GM12874 (cell line): Measurements from ENCODE around the gene CBR3.

Experiments
- TF ChIP-seq, protein P1 (sequence below): IDR thresholded peaks from 2 replicates; pipeline ENCODE4 v1.5.1; 2011; ENCODE audit warnings: low read depth, mild to moderate bottlenecking, control low read depth, low read length, moderate library complexity; ENCODE audit not compliant: insufficient read depth

The CBR3 gene

DNA sequence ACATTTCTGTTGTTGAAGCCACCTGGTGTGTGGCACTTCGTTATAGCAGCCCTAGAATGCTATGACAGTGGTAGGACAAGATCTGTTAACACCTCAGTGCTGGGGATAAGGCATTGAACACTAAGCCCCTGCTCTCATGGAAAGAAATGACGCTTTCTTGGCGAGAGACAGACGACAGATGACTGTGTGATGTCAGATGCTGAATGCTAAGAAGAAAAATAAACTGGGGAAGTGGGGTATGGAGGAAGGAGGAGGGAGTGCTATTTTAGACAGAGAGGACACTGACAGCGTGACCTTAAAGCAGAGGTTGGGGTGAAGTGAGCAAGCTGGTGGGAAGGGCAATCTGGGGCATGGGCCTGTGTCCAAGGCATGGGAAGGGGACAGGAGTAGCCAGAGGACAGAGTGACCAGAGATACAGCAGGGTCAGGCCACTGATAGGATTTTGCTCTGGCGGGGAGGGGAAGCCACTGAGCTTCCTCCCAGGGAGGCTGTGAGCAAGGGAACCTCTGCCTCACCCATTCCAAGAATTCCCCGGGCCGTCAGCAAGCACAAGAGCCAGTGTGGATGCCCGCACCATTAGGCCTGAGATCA is 37.0 kb downstream of the CBR3 start:
- TF ChIP-seq, protein P1, sequence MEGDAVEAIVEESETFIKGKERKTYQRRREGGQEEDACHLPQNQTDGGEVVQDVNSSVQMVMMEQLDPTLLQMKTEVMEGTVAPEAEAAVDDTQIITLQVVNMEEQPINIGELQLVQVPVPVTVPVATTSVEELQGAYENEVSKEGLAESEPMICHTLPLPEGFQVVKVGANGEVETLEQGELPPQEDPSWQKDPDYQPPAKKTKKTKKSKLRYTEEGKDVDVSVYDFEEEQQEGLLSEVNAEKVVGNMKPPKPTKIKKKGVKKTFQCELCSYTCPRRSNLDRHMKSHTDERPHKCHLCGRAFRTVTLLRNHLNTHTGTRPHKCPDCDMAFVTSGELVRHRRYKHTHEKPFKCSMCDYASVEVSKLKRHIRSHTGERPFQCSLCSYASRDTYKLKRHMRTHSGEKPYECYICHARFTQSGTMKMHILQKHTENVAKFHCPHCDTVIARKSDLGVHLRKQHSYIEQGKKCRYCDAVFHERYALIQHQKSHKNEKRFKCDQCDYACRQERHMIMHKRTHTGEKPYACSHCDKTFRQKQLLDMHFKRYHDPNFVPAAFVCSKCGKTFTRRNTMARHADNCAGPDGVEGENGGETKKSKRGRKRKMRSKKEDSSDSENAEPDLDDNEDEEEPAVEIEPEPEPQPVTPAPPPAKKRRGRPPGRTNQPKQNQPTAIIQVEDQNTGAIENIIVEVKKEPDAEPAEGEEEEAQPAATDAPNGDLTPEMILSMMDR = no peak

DNA sequence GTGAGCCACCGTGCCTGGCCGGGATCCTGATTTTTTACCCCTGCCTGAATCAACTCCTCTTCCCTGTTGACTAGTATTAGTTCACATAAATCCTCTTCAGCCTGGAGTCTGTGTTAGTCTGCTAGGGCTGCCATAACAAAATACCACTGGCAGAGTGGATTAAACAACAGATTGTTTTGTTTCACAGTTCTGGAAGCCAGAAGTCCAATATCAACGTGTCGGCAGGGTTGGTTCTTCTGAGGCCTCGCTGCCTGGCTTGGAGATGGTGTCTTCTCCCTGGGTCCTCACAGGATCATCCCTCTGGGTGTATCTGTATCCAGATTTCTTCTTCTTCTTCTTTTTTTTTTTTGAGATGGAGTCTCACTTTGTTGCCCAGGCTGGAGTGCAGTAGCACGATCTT is 39.9 kb downstream of the CBR3 start:
- TF ChIP-seq, protein P1 = no peak

DNA sequence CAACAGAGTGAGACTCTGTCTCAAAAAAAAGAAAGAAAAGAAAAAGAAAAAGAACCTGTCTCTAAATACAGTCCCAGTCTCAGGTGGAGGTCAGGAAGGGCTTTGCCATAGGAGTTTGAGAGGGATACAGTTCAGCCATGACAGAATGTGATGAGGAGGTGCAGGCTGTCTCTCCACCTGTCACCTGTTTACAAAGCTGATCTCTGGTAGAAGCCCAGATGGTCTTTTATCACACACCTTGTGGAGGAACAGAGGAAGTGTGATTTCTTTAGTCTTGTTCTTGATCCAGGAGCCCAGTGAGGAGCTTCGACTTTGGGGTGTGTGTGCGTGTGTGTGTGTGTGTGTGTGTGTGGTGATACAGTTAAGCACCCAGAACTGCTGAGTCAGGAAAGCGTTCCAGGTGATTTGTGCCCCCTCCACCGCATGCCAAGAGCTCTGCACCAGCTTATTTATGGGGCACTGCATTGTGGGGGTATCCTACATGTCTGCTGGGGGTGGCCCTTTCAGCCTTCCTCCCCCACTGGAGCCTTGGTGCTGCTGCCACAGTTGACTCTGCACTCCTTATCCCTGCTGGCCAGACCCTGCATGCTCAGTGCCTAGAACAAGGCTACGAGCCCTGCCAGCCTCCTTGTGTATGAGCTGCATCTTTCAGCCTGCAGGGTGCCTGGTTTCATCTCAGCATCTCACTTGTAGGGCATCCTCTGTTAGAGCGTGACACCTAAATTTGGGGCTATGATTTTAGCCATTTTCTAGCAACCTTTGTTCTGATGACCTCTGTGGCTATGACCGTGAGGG is 41.1 kb downstream of the CBR3 start:
- TF ChIP-seq, protein P1 = no peak

DNA sequence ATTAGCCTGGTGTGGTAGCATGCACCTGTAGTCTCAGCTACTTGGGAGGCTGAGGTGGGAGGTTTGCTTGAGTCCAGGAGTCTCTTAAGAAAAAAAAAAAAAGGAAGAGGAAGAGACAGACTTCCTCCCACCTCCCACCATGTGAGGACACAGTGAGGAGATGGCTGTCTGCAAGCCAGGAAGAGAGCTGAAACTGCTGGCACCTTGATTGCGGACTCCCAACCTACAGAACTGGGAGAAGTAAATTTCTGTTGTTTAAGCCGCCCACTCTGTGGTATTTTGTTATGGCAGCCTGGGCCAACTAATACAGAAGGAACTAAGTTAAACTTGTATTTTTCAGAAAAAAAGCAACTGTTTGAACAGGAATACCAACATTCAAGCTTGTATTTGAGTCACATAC is 43.5 kb downstream of the CBR3 start:
- TF ChIP-seq, protein P1 = no peak

DNA sequence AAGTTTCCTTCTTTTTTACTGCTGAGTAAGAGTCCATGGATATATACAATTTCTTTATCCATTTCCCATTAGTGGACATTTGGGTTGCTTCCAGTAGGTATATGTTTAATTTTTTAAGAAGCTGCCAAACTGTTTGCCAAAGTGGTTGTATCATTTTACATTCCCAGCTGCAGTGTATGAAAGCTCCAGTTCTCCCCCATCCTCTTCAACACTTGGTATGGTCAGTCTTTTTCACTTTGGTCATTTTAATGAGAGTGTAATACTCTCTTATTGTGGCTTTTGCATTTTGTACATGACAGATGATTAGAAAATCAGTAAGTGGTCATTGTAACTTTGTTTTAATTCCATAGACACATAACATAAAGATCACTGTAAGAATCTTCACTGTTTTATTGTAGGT is 44.3 kb downstream of the CBR3 start:
- TF ChIP-seq, protein P1 = no peak

DNA sequence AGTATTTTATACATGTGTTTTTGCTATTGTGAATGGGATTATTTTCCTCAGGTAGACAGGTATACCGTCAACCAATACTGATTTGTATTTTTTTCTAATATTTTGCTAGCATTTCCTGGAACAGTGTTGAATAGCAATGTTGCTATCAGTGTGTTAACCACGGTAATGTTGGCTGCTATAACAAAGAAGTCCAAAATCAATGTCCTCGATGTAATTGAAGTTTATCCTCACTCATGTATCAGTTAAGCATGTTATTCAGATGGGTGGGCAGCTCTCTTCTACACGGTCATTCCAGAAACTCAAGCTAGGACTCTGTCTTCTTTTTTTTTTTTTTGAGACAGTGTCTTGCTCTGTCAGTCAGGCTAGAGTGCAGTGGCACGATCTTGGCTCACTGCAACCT is 46.1 kb downstream of the CBR3 start:
- TF ChIP-seq, protein P1 = no peak

DNA sequence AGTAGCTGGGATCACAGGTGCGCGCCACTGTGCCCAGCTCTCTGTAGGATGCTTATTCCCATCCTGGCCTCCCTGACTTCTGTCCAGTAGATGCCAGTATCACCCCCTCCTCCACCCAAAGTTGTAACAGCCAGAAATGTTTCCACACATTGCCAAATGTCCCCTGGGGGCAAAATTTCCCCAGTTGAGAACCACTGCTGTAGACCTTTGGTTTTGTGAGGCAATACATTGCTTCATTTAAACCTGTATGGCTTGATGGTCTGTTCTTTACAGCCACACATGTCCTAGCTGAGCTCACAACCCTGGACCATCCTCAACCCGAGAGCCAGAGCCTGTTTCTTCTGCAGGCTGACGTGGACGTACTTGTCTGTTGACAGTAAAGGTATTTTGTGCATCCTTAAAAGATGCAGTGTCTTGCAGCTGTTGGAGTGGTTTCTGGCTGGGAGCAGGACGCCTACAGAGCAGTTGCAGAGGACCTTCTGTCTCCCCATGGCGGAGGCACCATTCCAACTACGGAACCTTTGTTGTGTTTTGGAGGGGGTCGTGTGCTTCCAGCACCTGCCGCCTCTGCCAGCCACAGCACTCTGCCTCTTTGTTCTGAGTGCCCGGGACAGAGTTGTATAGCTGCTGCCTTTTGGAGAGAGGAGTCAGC is 48.4 kb downstream of the CBR3 start:
- TF ChIP-seq, protein P1 = no peak
